AML-193 (cell line): ENCODE data around the gene VWCE.
A peak's percentile ranks its signal among the peaks of the same experiment; 100 is the strongest.

Experiments used
- DNase-seq, 2 experiments: peaks; one replicate each; lab custom pipeline; 2025; lab: John Stamatoyannopoulos, UW

VWCE gene

DNA sequence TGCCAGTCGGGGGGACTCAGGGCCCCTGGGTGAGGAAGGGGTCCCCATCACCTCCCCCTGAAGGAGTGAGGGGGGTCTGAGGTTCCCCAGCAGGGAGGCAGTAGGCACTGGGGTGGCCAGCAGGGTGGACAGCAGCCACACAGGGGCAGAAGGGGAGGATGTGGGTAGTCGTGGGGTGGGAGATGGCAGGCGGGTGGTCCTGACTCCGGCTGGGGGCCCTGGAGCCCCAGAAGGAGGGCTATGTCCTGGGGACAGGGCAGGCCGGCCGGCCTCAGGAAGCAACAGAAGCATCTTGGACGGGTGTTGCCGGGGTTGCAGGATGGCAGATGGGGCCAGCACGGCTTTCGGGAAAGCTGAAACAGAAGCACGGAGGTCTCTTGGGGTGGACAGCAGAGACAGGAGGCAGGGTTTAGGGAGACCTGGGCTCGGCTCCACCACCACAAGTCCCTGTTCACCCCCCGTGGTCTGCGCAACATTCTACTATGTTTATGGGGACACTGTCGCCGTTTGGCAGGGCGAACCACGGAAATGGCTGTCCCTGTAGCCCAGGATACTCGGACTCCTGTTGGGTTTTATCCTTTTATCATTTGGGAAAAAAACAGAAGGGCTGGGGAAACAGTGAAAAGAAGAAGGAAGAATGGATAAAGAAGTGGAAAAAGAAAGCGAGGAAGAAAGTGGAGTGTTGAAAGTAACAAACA lies 14.1 kb downstream of the VWCE start:
- no peak for DNase-seq

DNA sequence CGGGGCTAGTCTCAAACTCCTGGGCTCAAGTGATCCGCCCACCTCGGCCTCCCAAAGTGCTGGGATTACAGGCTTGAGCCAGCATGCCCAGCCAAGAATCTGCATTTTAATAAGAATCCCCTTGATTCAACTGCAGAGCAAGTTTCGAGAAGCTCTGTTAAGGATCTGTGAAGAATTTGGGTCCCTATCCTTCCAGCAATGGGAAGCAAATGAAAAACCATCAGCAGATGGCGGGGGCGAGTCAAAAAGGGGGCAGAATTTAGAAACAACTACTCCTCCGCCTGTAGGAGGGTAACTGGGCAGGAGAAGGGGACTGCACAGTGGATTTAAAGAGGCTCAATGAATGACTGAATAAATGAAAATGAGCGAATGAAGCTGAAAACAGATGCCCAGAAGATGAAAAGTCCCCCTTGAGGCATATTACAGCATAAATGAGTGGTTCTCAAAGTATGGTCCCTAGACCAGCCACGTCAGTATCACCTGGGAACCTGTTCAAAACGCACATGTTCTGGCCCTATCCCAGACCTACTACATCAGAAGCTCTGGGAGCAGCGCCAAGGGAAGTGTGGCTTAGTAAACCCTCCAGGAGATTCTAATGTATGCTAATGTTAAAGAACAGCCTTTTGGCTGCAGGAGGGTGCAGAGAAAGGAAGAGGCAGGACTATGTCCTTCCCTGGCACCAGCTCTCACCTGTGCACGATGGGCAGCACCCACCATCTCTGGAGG lies 15.0 kb downstream of the VWCE start:
- no peak for DNase-seq

DNA sequence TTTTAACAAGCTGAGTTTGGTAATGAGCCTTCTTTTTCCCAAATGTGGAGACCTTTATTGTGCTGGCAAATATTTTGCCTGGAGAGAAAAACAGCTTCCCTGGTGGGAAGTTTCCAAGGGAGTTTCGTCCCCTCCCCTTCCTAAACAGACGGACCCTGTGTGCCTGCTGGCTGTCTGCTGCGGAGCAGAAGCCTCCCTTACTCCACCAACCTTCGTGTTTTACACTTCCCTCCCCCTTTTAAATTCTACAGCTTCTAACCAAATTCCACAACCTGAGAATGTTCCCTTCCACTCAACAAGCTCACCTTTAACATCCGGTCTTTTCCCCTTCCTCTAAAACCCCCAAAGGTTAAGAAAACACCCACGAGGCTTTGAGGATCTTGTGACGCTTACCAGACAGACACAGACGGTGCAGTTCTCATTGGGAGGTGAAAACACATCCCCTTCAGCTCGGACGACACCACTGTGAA lies 17.1 kb downstream of the VWCE start:
- no peak for DNase-seq

DNA sequence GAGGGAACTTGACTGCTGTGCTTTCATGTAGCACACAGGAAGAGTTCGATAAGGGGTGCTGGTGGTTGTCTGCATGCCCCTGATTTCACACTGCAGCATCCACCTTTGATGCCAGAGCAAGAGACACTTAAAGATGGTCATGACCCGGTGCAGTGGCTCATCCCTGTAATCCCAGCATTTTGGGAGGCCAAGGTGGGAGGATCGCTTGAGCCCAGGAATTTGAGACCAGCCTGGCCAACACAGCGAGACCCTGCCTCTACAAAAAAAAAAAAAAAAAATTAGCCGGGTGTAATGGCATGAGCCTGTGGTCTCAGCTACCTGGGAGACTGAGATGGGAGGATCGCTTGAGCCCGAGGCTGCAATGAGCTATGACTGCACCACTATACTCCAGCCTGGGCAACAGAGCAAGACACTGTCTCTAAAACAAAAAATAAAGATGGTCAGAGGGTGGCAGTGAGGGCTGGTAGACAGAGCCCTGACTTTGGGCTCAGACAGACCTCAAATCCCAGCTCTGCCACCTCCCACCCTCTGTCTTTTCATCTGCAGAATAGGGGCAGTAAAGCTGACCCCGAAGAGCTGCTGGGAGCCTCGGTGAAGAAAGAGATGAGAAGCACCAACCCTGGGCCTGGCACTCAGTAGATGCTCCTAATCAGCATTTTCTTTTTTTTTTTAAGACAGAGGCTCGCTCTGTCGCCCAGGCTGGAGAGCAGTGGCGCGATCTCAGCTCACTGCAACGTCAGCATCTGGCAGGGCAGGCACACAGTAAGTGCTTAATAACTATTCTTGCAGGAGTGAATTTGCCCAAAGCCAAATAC lies 17.7 kb downstream of the VWCE start:
- DNase-seq: no peak

DNA sequence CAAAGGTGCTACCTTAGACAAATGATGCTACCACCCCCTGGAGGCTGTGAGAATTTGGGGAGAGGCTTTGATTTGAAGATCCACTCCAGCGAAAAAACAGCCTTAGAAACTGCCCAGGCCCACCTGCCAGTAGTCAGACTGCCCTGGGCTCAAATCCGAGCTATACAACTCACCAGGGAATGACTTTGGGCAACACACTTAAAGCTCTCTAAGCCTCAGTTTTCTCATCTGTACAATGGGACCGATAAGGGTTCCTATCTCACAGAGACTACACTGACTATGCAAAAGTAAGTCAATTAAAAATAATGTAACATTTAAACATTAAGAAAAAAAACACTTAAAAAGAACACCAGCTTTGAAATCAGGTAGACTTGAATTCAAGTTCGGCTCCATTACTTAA lies 19.9 kb downstream of the VWCE start:
- no peak for DNase-seq

DNA sequence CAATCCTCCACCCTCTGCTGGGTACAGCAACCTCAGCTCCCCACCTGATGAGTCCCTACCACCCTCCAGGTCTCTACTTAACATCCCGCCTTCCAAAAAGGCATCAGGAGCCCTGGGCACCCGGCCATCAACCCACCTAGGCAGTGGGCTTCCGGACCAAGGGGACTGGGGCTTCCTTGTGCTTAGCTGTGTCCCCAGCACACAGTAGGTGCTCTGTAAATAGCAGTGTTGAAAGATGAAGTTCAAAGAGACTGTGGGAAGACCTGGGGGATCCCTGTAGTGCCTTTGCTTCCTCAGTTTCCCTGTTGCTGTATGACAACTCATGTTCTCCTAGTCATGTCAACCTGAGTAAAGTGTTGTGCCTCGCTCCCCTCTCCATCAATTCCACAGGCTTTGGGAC lies 21.0 kb downstream of the VWCE start:
- DNase-seq: no peak

DNA sequence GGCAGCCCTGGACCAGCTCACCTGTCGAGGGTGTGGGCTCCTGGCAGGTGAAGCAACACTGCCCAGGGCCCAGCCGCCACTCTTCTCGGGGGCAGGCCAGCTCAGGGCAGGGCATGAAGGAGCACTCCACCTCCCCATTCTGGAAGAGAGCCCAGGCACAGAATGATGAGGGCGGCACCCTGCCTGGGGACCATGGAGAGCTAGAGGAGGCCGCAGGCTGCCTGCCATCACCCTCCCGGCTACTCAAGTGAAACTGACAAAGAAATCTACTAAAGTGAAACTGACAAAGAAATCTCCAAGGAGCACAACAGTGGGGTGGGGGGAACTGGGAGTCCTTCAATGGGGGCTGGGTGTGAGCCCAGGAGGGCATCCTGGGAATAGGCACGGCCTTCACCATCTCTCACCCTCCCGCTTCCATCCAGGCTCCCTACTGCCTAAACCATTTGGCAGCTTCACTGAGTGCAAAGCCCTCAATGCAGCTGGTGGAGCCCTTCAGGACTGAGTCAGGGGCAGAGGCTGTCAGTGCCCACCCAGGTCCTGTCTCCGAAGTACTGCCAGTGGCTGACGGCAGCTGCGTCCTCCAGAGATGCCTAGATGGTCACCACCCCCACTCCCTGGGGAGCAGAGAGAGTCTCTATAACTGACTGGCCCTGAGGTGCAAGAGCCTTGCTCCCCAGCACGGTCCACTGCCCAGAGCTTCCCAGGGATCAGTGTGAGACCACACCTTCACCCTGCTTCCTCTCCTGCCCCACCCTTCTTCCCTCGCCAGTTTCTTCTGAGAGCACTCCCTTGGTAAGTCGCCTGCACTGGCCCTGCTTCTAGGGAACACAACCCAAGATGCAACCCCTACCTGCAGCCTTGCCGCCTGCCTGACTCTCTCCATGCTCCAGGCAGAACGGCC lies 21.7 kb downstream of the VWCE start:
- no peak for DNase-seq

DNA sequence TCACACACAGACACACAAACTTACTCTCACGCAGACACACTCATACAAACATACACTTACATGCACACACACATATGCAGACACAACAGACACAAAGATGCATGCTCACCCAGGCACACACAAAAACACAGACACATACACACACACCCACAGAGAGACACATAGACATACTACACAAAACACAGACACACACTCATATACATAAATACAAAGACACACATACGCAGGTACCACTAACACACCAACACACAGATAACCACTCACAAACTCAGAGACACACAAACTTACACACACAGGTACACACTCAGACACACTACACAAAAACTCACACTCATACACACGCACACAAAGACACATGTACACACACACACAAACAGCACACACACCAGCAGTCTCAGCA lies 22.4 kb downstream of the VWCE start:
- no peak for DNase-seq

DNA sequence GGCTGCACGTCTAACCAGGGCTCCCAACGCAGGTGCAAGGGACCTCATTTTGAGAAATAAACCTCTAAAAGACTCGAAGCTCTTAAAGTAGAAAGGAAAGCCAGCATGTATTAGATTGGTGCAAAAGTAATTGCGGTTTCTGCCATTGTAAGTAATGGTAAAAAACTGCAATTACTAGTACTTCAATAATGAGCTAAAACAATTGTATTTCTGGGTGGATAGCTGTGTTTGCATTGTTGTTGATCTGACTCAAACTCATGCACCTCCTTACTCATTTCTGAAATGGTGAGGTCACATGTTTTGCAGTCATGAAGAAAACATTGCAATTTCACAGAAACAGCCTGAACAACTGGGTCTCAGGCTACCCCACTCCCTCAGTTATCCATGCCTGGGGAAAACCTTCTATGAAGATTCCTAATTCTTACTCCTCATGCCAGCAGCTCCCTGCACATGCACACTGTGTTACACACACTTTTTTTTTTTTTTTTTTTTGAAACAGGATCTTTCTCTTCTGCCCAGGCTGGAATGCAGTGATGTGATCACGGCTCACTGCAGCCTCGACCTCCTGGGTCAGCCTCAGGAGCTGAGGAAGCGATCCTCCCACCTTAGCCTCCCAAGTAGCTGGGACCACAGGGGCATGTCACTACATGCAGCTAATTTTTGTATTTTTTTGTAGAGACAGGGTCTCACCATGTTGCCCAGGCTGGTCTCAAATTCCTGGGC lies 24.6 kb downstream of the VWCE start:
- no peak for DNase-seq

DNA sequence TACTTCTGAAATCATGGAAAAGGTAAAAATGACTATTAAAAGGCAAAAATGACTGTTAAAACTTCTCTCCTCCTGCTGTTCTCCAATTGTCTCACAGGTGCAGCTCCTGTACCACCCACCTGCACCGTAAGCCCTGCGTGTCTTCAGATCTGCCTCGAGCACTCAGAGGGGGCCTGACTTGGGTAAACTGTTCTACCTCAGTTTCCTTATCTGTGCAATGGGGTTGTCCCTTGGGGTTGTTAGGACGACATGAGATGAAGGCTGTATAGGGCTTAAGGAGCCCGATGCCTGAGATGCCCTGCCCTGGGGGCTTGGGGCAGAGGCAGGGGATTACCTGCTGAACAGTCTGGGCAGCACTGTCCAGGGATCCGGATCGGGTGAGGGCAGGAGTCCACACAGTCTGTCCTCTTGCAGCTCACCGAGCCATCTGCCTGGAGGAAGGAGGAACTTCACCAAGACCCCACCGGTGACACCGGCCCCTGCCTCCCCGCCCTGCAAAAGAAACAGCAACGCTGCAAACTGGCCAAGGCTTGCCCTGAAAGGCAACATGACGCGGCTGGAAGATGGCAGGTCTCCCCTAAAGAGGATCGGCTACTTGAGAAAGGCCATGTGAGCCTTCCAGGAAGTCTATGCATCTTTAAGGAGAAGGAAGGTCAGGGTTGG lies 26.4 kb downstream of the VWCE start:
- no peak for DNase-seq

DNA sequence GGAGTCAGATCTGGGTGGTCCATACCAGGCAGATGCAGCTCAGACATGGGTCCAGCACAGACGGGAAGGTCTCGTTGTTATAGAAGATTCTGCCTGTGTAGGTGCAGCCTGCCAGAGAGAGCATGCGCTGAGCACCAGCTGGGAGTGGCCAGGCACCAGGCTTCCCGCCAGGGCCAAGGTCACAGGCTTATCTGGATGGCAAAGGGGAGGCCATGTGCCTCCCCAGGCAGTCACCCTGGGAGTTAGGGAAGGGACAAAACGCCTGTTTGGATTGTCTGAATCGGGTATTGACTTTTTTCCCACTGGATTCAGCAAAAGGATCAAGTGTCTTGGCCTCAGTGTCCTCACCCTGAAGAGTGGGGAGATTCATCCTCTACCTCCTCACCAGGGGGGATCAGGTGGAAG lies 27.7 kb downstream of the VWCE start:
- DNase-seq: no peak

DNA sequence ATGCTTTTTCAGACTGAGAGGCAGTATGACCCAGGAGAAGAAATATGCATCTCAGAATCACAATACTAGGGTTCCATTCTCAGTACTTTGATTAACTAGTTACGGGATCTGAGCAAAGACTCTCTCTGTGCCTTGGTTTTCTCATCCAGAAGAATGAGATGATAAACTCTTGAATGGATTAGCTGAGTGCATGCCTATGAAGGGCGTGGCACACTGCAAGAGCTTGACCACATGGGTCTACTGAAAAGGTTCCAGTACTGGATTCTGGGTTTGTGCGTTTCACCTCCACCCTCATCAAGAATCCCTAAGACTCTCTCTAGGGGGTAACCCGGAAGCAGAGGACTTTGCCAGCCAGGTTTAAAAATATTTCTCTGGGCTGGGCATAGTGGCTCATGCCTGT lies 28.5 kb downstream of the VWCE start:
- no peak for DNase-seq

DNA sequence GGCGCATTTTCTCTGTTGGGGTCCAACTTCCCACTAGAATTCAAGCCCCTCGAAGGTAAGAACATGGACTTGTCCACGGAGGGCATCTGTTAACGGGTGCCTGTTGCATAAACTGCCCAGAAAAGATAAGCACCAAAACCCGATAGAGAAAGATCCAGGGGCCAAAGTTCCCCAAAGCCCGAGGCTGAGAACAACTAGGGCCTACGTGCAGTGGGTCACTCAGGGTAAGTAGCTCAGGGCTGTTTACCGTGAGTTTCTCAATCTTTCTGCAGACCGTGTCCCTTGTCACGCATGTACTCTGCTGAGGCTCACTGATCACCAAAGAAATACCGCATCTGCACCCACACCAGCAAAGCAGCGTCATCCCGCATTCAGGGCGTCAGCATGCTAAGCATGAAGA lies 29.8 kb downstream of the VWCE start:
- DNase-seq: no peak

DNA sequence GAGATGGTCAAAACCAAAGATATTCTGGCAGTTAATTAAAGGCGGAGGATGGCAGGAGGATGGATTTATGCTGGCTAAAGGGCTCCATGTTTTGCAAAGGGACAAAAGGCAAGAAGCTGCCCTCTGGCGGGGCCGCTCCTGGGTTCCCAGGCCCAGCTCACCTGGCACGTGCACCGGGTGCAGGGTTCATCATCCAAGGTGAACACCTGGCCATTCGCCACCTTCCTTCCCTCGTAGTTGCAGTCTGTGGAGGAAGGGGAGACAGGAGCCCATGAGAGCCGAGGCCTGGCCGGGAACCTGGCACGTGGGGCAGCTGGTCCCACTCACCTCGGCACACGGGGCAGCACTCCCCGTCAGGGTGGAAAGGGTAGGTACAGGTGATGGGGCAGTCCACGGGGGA lies 30.3 kb downstream of the VWCE start:
- no peak for DNase-seq

DNA sequence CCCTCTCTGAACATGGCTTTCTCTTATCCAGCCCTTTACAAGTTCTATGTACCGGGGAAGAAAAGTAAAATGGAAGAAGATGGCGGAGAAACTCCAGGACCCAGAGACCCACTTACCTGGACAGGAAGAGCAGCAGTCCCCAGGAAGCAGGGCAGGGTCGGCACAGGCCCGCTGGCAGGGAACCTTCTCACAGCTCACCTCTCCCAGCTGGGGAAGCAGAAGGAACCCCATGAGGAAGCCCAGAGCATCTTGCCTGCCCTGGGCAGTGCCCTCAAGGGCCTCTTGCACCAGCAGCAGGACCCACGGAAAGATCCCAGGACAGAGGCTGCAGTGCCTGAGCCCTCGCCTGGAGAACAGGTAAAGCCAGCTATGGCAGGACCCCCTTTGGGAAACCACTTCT lies 30.7 kb downstream of the VWCE start:
- DNase-seq: no peak

DNA sequence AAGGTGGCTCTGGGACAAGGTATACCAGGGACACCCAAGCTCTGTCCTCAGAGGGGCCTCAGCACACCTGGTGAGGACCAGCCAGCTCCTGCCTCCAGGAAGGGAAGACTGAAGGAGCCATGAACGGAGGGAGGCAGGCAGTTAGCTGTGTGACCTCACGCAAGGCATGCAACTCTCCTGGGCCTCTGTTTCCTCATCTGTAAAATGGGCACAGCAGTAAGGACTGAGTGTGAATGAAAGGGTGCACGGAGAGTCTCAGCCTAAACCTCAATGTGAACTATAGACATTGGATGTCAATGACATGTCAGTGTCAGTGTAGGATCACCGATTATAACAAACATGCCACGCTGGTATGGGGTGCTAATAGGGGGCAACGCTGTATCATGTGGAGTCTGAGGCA lies 35.8 kb downstream of the VWCE start:
- no peak for DNase-seq

DNA sequence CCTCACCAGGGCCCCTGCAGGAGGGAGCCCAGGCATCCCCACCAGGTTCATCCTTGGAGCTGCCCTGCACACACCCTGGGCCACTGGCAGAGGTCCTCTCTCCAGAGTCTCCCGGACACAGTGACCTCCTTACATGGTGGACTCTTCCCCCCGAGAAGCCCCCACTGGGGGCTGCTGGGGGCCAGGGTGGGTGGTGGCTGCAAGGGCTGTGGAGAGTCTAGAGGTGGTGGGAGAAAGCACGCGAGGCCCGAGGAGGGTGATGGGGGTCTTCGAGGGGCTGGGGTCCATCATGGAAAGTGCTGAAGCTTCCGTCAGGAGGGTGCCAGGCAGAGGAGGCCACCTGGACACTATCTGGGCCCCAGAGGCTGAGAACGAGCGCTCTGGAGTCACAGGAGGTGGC lies 36.6 kb downstream of the VWCE start:
- DNase-seq: no peak

DNA sequence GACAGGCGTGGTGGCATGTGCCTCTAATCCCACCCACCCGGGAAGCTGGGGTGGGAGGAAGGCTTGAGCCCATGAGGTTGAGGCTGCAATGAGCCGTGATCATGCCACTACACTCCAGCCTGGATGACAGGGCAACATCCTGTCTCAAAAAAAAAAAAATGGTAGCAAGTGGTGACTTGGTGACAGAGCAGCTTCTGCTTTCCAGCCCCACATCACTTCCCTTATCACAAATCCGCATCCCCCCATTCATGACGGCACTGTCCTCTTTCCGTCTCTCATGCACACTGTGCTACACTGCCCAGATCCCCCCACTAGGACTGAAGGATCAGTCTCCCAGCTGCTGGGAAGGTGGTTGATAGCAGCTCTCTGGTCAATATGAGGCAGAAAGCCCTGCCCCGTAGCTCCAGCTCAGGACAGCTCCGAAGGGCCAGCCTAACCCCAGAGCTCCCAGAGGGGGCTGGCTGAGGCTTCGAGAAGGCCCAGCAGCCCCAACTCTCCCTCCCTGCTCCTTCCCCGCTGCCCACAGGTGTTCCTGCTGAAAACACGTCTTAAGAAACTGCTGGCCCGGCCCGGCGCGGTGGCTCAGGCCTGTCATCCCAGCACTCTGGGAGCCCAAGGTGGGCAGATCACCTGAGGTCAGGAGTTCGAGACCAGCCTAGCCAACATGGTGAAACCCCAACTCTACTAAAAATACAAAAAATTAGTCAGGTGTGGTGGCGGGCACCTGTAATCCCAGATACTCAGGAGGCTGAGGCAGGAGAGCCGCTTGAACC lies 38.2 kb downstream of the VWCE start:
- no peak for DNase-seq

DNA sequence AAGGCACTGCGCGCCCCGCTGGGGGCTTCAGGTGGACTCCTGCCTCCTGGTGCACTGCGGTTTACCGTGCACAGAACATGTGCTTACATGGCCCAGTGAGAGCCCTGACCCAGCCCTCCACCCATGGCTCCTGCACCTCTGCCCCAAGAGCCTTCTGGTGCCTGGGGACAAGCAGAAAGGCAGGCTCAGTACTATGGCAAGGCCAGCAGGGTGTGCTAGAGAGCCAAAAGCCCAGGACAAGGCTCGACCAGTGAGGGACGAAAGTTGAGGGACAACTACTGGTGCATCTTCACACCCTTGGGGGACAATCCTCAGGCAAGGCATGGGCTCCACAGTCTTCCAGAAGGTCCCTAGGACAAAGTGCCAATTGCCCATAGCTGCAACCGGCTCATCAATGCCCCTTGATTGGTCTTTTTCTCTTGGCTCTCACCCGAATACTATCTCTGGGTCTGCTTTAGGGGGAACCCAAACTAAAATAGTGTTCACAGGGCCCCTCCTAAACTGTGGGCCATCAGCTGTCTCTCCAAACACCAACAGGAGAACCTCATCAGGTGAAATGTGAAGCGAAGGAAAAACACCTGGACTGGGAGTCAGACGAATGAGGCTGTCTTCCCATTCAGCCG lies 40.6 kb downstream of the VWCE start:
- DNase-seq: peak; percentile 62 to 65
